GM10266 (cell line): ENCODE results near the gene CNKSR2.

Experiments used
- DNase-seq: peaks from one replicate; pipeline ENCODE4 v3.0.0; 2012; ENCODE audit errors: extremely low spot score
- CTCF ChIP-seq: IDR thresholded peaks from 2 replicates; pipeline ENCODE4 v1.5.1; 2012; ENCODE audit warnings: mild to moderate bottlenecking, low read depth; ENCODE audit not compliant: control insufficient read depth, insufficient read depth; ENCODE audit errors: missing control alignments

The CNKSR2 gene

DNA sequence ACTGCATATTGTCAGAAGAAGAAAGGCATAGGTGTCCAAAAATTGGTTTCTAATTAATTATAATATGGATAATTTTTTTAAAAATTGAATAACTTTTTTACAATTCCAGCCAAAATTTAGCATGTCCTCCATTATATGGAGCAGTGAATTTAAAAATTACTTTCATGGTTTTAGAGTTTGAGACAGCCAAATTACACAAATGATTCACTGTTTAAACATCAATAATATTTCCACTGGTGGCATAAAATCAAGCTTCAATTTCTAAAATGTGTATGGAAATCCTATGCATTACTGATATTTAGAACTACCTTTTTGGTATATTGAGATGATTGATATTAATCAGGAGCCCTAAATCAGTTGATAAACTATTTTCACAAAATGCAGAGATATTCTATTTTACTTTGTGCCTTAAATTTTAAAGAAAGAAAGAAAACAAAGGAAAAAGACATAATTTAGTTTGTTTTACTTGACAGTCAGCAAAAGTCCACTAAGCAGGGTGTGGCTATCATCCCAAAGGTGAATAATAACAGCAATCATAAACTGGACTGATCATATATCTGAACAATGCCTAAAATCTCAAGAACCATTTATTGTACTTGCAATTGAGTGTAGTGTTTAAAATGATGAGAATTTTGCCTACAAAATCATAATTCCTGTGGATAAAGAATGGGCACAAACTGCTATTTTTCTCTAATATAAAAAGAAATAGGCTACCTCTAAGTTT, 249.7 kb downstream of the CNKSR2 start:
- no peak for DNase-seq
- TF ChIP-seq CTCF: no peak

GRCh38 chrX:21632027-21632426, 257.8 kb downstream of the CNKSR2 start:
- no peak for DNase-seq
- no peak for TF ChIP-seq CTCF

DNA sequence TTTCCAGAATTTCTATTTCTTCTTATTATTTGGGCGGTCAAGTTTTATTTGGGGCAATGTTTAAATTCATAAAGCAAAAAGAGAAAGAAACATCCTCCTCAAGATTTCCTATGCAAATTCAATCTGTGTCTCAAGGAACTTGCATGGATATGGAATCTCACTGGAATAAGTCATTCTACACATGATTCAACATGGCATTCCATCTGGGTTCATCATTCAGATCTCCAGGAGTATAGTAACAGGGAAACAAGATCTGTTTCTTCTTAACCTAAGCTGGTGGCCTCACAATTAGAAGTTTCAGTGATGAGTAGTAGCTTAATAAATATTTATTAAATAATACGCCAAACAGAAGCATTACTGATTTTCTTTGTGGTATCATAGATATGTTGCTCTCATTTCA, 264.1 kb downstream of the CNKSR2 start:
- TF ChIP-seq CTCF: no peak
- no peak for DNase-seq

DNA sequence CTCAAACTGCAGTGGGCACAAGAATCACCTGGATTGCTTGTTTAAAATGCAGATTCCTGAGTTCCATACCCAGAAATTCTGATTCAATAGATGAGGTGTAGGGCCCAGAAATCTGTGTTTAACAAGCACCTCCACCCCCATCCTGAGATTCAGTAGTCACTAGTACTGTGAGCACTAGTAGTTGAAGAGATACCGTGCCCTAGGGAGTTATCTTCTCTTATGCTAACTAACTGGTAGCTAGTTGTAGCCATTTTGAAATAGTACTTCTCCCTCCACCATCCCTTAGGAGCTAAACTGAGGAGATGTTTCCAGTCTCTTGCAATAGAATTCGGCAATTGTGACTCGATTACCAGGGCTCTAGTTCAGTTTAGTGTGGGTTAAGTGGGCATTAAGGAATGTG, 265.6 kb downstream of the CNKSR2 start:
- TF ChIP-seq CTCF: no peak
- no peak for DNase-seq

DNA sequence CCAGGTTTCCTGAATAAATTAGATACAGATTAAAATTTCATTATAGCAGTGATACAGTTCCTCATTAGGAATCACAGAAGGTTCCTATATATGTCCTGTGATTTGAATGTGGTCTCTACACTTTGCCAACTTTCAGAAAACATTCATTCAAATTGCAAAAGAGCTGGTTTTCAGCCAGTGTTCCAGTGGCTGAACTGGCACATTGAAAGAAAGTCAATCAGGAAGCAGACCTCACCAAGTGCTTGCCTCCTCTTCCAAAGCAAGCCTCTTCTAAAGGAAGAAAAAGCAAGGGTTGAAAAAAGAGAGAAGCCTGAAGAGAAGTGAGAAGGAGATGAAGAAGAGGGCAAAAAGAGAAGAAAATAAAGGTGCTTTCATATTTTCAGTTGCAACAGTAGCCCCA, 271.2 kb downstream of the CNKSR2 start:
- no peak for DNase-seq
- no peak for TF ChIP-seq CTCF

GRCh38 chrX:21645886-21646285, 271.7 kb downstream of the CNKSR2 start:
- no peak for DNase-seq
- no peak for TF ChIP-seq CTCF

DNA sequence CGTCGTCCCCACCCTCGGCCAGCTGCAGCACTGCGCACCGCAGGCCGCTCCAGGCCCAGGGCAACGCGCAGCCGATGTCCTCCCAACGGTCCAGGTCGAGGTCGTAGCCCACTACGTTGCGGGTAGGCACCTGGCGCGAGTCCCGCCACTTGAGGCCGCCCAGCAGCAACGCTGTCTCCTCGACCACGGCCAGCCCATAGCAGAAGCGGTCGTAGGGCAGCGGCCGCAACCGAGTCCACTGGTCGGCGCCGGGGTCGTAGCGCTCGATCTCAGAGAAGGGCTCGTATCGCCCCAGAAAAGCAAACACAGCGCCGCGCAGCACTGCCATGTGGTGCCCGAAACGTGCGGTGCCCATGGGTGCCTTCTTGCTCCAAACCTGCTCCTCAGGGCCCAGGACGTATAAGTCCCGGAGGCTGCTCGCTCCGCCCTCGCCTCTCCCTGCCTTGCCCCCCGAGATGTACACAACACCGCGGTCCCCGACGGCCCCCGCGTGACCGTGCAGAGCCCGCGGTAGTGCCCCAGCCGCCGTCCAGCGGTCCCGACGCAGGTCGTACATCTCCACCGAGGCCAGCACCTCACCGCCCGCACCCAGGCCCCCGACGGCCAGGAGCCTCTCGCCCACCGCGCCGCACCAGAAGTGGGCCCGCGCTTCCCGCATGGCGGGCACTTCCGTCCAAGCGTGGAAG, 281.8 kb downstream of the CNKSR2 start:
- no peak for TF ChIP-seq CTCF
- DNase-seq: no peak
